LoVo (cell line): ENCODE data around the gene SZT2.
"Not testable (repeated sequence)": the region's sequence is repeated elsewhere in the genome, so short reads cannot be mapped to it uniquely, and the experiment has no call there.

Experiments
- DNase-seq: peaks from one replicate; pipeline ENCODE4 v3.0.0-alpha.2; 2016; ENCODE audit warnings: low spot score

Gene SZT2

DNA sequence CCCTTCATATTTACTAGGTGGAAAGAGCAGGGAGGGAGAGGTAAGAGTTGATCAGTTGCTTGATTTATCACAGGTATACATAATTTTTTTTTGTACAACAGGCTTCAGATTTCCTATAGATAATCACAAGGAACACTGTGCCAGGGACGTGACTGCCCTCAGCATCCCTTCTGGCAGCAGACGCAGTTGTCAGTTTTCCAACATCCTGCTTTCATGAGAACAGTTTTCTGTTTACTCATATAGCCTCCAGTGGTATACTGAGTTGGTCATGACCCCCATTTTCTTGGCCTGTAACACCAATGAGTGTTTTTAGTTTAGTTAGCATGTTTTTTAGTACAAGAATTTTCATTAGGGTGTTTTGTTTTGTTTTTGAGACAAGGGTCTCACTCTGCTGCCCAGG is 103.1 kb downstream of the SZT2 start:
- no peak for DNase-seq

GRCh38 chr1:43493661-43494450 is 104.2 kb downstream of the SZT2 start:
- DNase-seq = no peak

GRCh38 chr1:43495204-43495603 is 105.5 kb downstream of the SZT2 start:
- DNase-seq = no peak

GRCh38 chr1:43499898-43500297 is 110.2 kb downstream of the SZT2 start:
- no peak for DNase-seq

- not testable (repeated sequence) for DNase-seq
Observed at GRCh38 chr1:43501806-43502205, 112.1 kb downstream of the SZT2 start.

DNA sequence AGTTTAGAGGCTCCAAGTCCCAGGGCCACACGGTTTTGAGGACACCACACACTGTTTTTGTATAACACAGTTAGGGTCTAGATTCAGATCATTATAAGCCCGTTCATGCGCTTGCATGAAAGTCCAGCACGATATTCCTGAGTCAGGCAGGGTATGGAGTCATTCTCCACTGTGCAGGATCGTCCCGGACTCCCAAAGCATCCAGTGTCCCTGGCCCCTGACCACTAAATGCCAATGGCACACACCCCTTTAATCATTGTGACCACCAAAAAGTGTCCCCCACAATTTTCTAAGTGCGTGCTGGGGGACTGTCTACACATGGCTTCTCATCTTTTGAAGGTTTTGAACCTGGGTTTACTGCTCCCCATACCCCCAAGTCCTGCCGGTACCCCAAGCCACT is 113.8 kb downstream of the SZT2 start:
- no peak for DNase-seq
